ENCODE measurements around the gene PITPNM1.
"Not testable (repeated sequence)": the region's sequence is repeated elsewhere in the genome, so short reads cannot be mapped to it uniquely, and the experiment has no call there.

The PITPNM1 gene

GRCh38 chr11:67504950-67505581 lies at the start of gene PITPNM1:
PITPNM1 (minus strand) TSS chr11:67505363; CDS start chr11:67504180, 1,183 bp downstream.
- peak; percentile 61 for DNase-seq (ENCODE audit: low read depth)

GRCh38 chr11:67551697-67552096 lies 46.5 kb upstream of the PITPNM1 start:
- DNase-seq (ENCODE audit: low read depth): not testable (repeated sequence)

GRCh38 chr11:67551127-67551526 lies 46.0 kb upstream of the PITPNM1 start:
- DNase-seq (ENCODE audit: low read depth): no peak

- no peak for DNase-seq (ENCODE audit: low read depth)
These were observed 43.5 kb upstream of the PITPNM1 start for GRCh38 chr11:67548555-67549110.

GRCh38 chr11:67548112-67548511 lies 42.9 kb upstream of the PITPNM1 start:
- DNase-seq (ENCODE audit: low read depth): not testable (repeated sequence)

GRCh38 chr11:67545280-67545679 lies 40.1 kb upstream of the PITPNM1 start:
- DNase-seq (ENCODE audit: low read depth): no peak

- DNase-seq (ENCODE audit: low read depth): no peak
These were observed 39.6 kb upstream of the PITPNM1 start for GRCh38 chr11:67544616-67545242.

GRCh38 chr11:67543585-67543984 lies 38.4 kb upstream of the PITPNM1 start:
- no peak for DNase-seq (ENCODE audit: low read depth)

GRCh38 chr11:67542971-67543370 lies 37.8 kb upstream of the PITPNM1 start:
- no peak for DNase-seq (ENCODE audit: low read depth)

- DNase-seq (ENCODE audit: low read depth): no peak
These were observed 37.0 kb upstream of the PITPNM1 start for GRCh38 chr11:67542169-67542568.

GRCh38 chr11:67541198-67541597 lies 36.0 kb upstream of the PITPNM1 start:
- DNase-seq (ENCODE audit: low read depth): no peak

- DNase-seq (ENCODE audit: low read depth): no peak
These were observed 34.4 kb upstream of the PITPNM1 start for GRCh38 chr11:67539550-67539949.

GRCh38 chr11:67538823-67539505 lies 33.8 kb upstream of the PITPNM1 start:
- DNase-seq (ENCODE audit: low read depth): no peak

- DNase-seq (ENCODE audit: low read depth): no peak
These were observed 33.1 kb upstream of the PITPNM1 start for GRCh38 chr11:67538306-67538705.

GRCh38 chr11:67535561-67535960 lies 30.4 kb upstream of the PITPNM1 start:
- DNase-seq (ENCODE audit: low read depth): no peak

GRCh38 chr11:67534070-67534679 lies 29.0 kb upstream of the PITPNM1 start:
- no peak for DNase-seq (ENCODE audit: low read depth)

GRCh38 chr11:67532889-67533288 lies 27.7 kb upstream of the PITPNM1 start:
- no peak for DNase-seq (ENCODE audit: low read depth)

- no peak for DNase-seq (ENCODE audit: low read depth)
These were observed 25.1 kb upstream of the PITPNM1 start for GRCh38 chr11:67530282-67530592.

- DNase-seq (ENCODE audit: low read depth): no peak
These were observed 23.2 kb upstream of the PITPNM1 start for GRCh38 chr11:67528376-67528775.

GRCh38 chr11:67525275-67525976 lies 20.3 kb upstream of the PITPNM1 start:
- DNase-seq (ENCODE audit: low read depth): no peak

GRCh38 chr11:67524480-67524808 lies 19.3 kb upstream of the PITPNM1 start:
- DNase-seq (ENCODE audit: low read depth): no peak
